GM12878 (cell line): Measurements from ENCODE around the gene PRKN. TPM values are rescaled to one million over a fixed set of nuclear protein-coding genes. Genes with fewer than 3 reads are reported as not detected.

ENCODE experiments used
- ATAC-seq: fragments of 200-7000 bp; cut with Tn5 transposase; 3 replicates; pipeline ENCODE4 v1.9.1; 2020; ENCODE audit warnings: mild to moderate bottlenecking, moderate library complexity
- BruUV-seq: library from RNA; stranded (reverse); fragments of 400-500 nt; replicated peaks from 2 replicates; lab custom pipeline; 2021; lab: Mats Ljungman, UMichigan
- CTCF ChIA-PET: fragments of 300-600 bp; sonication (Branson Sonifier 250); formaldehyde crosslinking; extraction: SDS; loops from one replicate; lab custom pipeline; 2021; ENCODE audit warnings: inconsistent platforms; lab: Yijun Ruan, JAX
- POLR2A ChIA-PET: fragments of 350-600 bp; formaldehyde crosslinking; extraction: SDS; loops from one replicate; lab custom pipeline; 2021; ENCODE audit warnings: inconsistent platforms; lab: Charles Lee
- RAD21 ChIA-PET: fragments of 300-600 bp; sonication (Branson Sonifier 250); formaldehyde crosslinking; loops from one replicate; lab custom pipeline; 2023; ENCODE audit warnings: antibody characterized with exemption; ENCODE audit not compliant: unreplicated experiment; lab: Charles Lee
- SMC1A ChIA-PET: fragments of 300-600 bp; sonication (Branson Sonifier 250); formaldehyde crosslinking; loops from one replicate; lab custom pipeline; 2023; ENCODE audit not compliant: unreplicated experiment, uncharacterized antibody; lab: Charles Lee
- DNase-seq: peaks from one replicate; pipeline ENCODE4 v3.0.0-alpha.2; 2011; ENCODE audit warnings: low read depth, low spot score
- FAIRE-seq: peaks from 3 replicates; lab custom pipeline; 2011; peaks lifted over from hg19 to GRCh38; lab: Jason Lieb, UNC
- H2AFZ ChIP-seq: 2 replicates; pipeline ENCODE4 v1.6.0; 2011; ENCODE audit warnings: low read depth, low read length, control low read depth; ENCODE audit not compliant: control insufficient read depth
- H3K27ac ChIP-seq: 2 replicates; pipeline ENCODE4 v1.5.1; 2011; ENCODE audit warnings: control low read depth; ENCODE audit not compliant: control insufficient read depth, insufficient read depth
- H3K27me3 ChIP-seq, 2 experiments: replicated peaks in 1 of 2; 2 replicates each; pipeline versions ENCODE4 v1.6.0 to v1.6.1; 2011; ENCODE audit warnings: low read length in 1 of 2; ENCODE audit not compliant: control insufficient read depth in 2 of 2, insufficient read depth in 2 of 2
- H3K36me3 ChIP-seq, 2 experiments: 2 replicates each; pipeline ENCODE4 v1.5.1; 2011; ENCODE audit warnings: low read length in 1 of 2; ENCODE audit not compliant: control insufficient read depth in 2 of 2, insufficient read depth in 2 of 2
- H3K4me1 ChIP-seq: 2 replicates; pipeline ENCODE4 v1.6.1; 2011; ENCODE audit warnings: mild to moderate bottlenecking, low read length, moderate library complexity, mixed read lengths; ENCODE audit not compliant: control insufficient read depth, insufficient read depth
- H3K4me2 ChIP-seq: 2 replicates; pipeline ENCODE4 v1.6.0; 2011; ENCODE audit warnings: control low read depth; ENCODE audit not compliant: control insufficient read depth, insufficient read depth
- H3K4me3 ChIP-seq: fragments of 200-600 bp; sonication (generic); 2 replicates; pipeline ENCODE4 v1.5.1; 2016
- H3K79me2 ChIP-seq: 2 replicates; pipeline ENCODE4 v1.6.0; 2011; ENCODE audit warnings: low read length; ENCODE audit not compliant: control insufficient read depth, insufficient read depth
- H3K9ac ChIP-seq: 2 replicates; pipeline ENCODE4 v1.8.0; 2011; ENCODE audit warnings: low read length, control low read depth, mixed read lengths; ENCODE audit not compliant: control insufficient read depth, insufficient read depth
- H3K9me3 ChIP-seq: replicated peaks from 3 replicates; pipeline ENCODE4 v1.5.1; 2011; ENCODE audit warnings: mild to moderate bottlenecking, low read length; ENCODE audit not compliant: control insufficient read depth, insufficient read depth
- H4K20me1 ChIP-seq: 2 replicates; pipeline ENCODE4 v1.6.0; 2011; ENCODE audit not compliant: control insufficient read depth, insufficient read depth
- CHD2 ChIP-seq: IDR thresholded peaks from 2 replicates; pipeline ENCODE4 v1.6.1; 2011; ENCODE audit warnings: low read depth, low read length, improper control_type of control experiment, borderline replicate concordance
- EP300 ChIP-seq, 2 experiments: fragments of 150-350 bp in 1 of 2; IDR thresholded peaks; 2 replicates each; pipeline ENCODE4 v1.6.1; 2011 to 2012; ENCODE audit warnings: low read depth in 2 of 2, low read length in 2 of 2, borderline replicate concordance in 1 of 2, improper control_type of control experiment in 1 of 2, inconsistent platforms in 1 of 2; ENCODE audit not compliant: control insufficient read depth in 1 of 2
- HDAC6 ChIP-seq: fragments of 200-600 bp; sonication (generic); IDR thresholded peaks from one replicate; pipeline ENCODE4 v1.8.0; 2017; ENCODE audit warnings: antibody characterized with exemption; ENCODE audit not compliant: unreplicated experiment
- IKZF2 ChIP-seq, 2 experiments: fragments of 450-650 bp; IDR thresholded peaks; 2 replicates each; pipeline ENCODE4 v1.6.1; 2017; ENCODE audit warnings: mild to moderate bottlenecking in 2 of 2, moderate library complexity in 2 of 2
- KLF5 ChIP-seq: fragments of 450-650 bp; IDR thresholded peaks from 2 replicates; pipeline ENCODE4 v1.6.1; 2014; ENCODE audit warnings: mild to moderate bottlenecking; ENCODE audit not compliant: partially characterized antibody
- MTA2 ChIP-seq: fragments of 450-650 bp; IDR thresholded peaks from 2 replicates; pipeline ENCODE4 v1.6.1; 2016; ENCODE audit warnings: low read depth, mild to moderate bottlenecking, moderate library complexity
- MYC ChIP-seq: IDR thresholded peaks from 2 replicates; pipeline ENCODE4 v1.6.1; 2011; ENCODE audit warnings: mild to moderate bottlenecking, low read length, moderate library complexity, inconsistent platforms; ENCODE audit not compliant: insufficient read depth, insufficient replicate concordance, insufficient read length, severe bottlenecking
- POLR2AphosphoS5 ChIP-seq: IDR thresholded peaks from 2 replicates; pipeline ENCODE4 v1.6.1; 2011; ENCODE audit warnings: mild to moderate bottlenecking, low read length, inconsistent platforms
- RFX5 ChIP-seq: IDR thresholded peaks from 2 replicates; pipeline ENCODE4 v1.6.1; 2011; ENCODE audit warnings: low read depth, low read length, improper control_type of control experiment
- RUNX3 ChIP-seq: IDR thresholded peaks from 2 replicates; pipeline ENCODE4 v1.6.1; 2012; ENCODE audit warnings: low read length, inconsistent platforms
- SREBF2 ChIP-seq: IDR thresholded peaks from 2 replicates; pipeline ENCODE4 v1.6.1; 2012; ENCODE audit warnings: mild to moderate bottlenecking, low read length
- WGBS: methylation state at CpG from one replicate; pipeline ENCODE4 v1.1.6; 2016; ENCODE audit warnings: low lambda C conversion rate; ENCODE audit not compliant: insufficient replicate concordance, insufficient coverage; ENCODE audit errors: missing lambda C conversion rate; 5-methylcytosine and 5-hydroxymethylcytosine counted together
- in situ Hi-C: fragments of 300-500 bp; cut with MboI; formaldehyde crosslinking; loops from 9 replicates; pipeline ENCODE4 v1.14.3; 2018; ENCODE audit warnings: mixed read lengths
- intact Hi-C: fragments of 100-400 bp; cut with micrococcal nuclease; formaldehyde crosslinking; loops from one replicate; pipeline ENCODE4 v1.14.2; 2022; ENCODE audit not compliant: unreplicated experiment
- polyA plus RNA-seq, 11 experiments: library from polyadenylated mRNA; depleted of rRNA in 4 of 11; unstranded in 6 of 11; stranded (reverse) in 5 of 11; fragments of >200 nt; fragmentation: Nextera tagmentation in 4 of 11; fragmentation: Illumina TruSeq in 1 of 11; extraction: Ambion mirVana in 4 of 11; extraction: Trizol in 1 of 11; gene quantifications; 1 replicate in 1 of 11; 2 replicates in 10 of 11; pipeline versions ENCODE4 v1.2.1 to v1.2.3, GENCODE V29; 2011 to 2016; ENCODE audit warnings: inconsistent platforms in 2 of 11, missing spikeins in 2 of 11, low read depth in 1 of 11
- total RNA-seq, 4 experiments: library from RNA; depleted of rRNA in 3 of 4; stranded (reverse); fragments of >200 nt in 3 of 4; fragmentation: Illumina TruSeq in 1 of 4; extraction: Trizol in 1 of 4; gene quantifications; 2 replicates each; pipeline versions ENCODE4 v1.2.1 to v1.2.3, GENCODE V29; 2013 to 2021

Gene PRKN
- total and polyA plus RNA-seq, 10 of the 15 experiments (the other 5 are each of a cell fraction or from before 2014, with no cell fraction given) = 0.06 to 0.09 TPM; not detected in 8

- no peak for ATAC-seq
- no peak overlapping the region for H2AFZ ChIP-seq
- no peaks in the 10 kb centered on the region for H4K20me1 ChIP-seq
- TF ChIP-seq EP300 (IDR thresholded peaks at IDR 0.05; ENCODE audit: borderline replicate concordance in 1 of 2, control insufficient read depth in 1 of 2, low read depth in 2 of 2, low read length in 2 of 2) (no peak), SREBF2 (no peak), IKZF2 (IDR thresholded peaks at IDR 0.05) (no peak), RUNX3 (no peak), HDAC6 (no peak), CHD2 (no peak), POLR2AphosphoS5 (no peak), MTA2 (no peak), RFX5 (no peak), MYC (no peak), KLF5 (no peak)
- in situ Hi-C loops = no loop called here
- CTCF ChIA-PET = no interaction called here
- no peak overlapping the region for H3K9ac ChIP-seq
- no peak overlapping the region for H3K4me3 ChIP-seq
- no peak for DNase-seq
- H3K4me1 ChIP-seq = no peaks in the 10 kb centered on the region
- no TSS peak for BruUV-seq
- no peak overlapping the region for H3K27ac ChIP-seq
- RAD21 ChIA-PET = no interaction called here
- no peaks in the 10 kb centered on the region for H3K36me3 ChIP-seq
- H3K9me3 ChIP-seq = no peaks in the 10 kb centered on the region
- H3K79me2 ChIP-seq = no peaks in the 10 kb centered on the region
- intact Hi-C loops = no loop called here
- no peak overlapping the region for H3K4me2 ChIP-seq
- WGBS = 29% methylated on average over 16 of the region's 16 CpGs
- no peak for FAIRE-seq
- SMC1A ChIA-PET = no interaction called here
- H3K27me3 ChIP-seq = no peaks in the 10 kb centered on the region
- POLR2A ChIA-PET = no interaction called here
These were observed 1423.8 kb downstream of the PRKN start for GRCh38 chr6:161303628-161304340.
